Measurements from ENCODE around the gene MLEC.

The MLEC gene

GRCh38 chr12:120678572-120678971 lies 8.4 kb upstream of the MLEC start:
- peak overlapping the region; percentile 85 for H3K27ac ChIP-seq

GRCh38 chr12:120680165-120680738 lies 6.7 kb upstream of the MLEC start:
- no peak for TF ChIP-seq CTCF (conservative IDR thresholded peaks at IDR 0.05)
- peak overlapping the region; percentile 12; the same call in 1 of the 2 replicates for H3K27ac ChIP-seq

More at GRCh38 chr12:120678572-120678971, 8.4 kb upstream of the MLEC start:
- no peak for TF ChIP-seq CTCF (conservative IDR thresholded peaks at IDR 0.05)

- H3K27ac ChIP-seq, result peak overlapping the region; percentile 94; the same call in 1 of the 2 replicates
These were observed 2.4 kb upstream of the MLEC start for GRCh38 chr12:120684523-120684932.

GRCh38 chr12:120685522-120685921 lies 1.4 kb upstream of the MLEC start:
- peak overlapping the region; percentile 94 for H3K27ac ChIP-seq
- no peak for TF ChIP-seq CTCF (conservative IDR thresholded peaks at IDR 0.05)

More at GRCh38 chr12:120684523-120684932, 2.4 kb upstream of the MLEC start:
- TF ChIP-seq CTCF (conservative IDR thresholded peaks at IDR 0.05), result no peak

- no peak for TF ChIP-seq CTCF (conservative IDR thresholded peaks at IDR 0.05)
- peak overlapping the region; percentile 94 for H3K27ac ChIP-seq
These were observed 729 bp upstream of the MLEC start for GRCh38 chr12:120686151-120686689.

GRCh38 chr12:120687578-120688289 lies 785 bp downstream of the MLEC start:
- H3K27ac ChIP-seq, result peak overlapping the region; percentile 94
- no peak for TF ChIP-seq CTCF (conservative IDR thresholded peaks at IDR 0.05)

GRCh38 chr12:120688527-120689071 lies 1.6 kb downstream of the MLEC start:
- peak overlapping the region; percentile 94 for H3K27ac ChIP-seq
- TF ChIP-seq CTCF (conservative IDR thresholded peaks at IDR 0.05), result no peak
